ENCODE measurements around the gene COL19A1.

GRCh38 chr6:70062010-70062409 is 195.7 kb downstream of the COL19A1 start:
- TF ChIP-seq CTCF (conservative IDR thresholded peaks at IDR 0.05; ENCODE audit: low read depth in 2 of 2) (no peak), EZH2 (IDR thresholded peaks at IDR 0.05; ENCODE audit: low read depth, unreplicated experiment) (no peak), ETS1 (IDR thresholded peaks at IDR 0.05) (no peak), POLR2AphosphoS5 (IDR thresholded peaks at IDR 0.05; ENCODE audit: low read depth) (no peak), EZH2phosphoT487 (IDR thresholded peaks at IDR 0.05; ENCODE audit: unreplicated experiment) (no peak), JUNB (IDR thresholded peaks at IDR 0.05; ENCODE audit: unreplicated experiment) (no peak), CREB1 (CRISPR knock-in tag; IDR thresholded peaks at IDR 0.05; ENCODE audit: low read depth) (no peak)
- TF ChIP-seq, protein P1, sequence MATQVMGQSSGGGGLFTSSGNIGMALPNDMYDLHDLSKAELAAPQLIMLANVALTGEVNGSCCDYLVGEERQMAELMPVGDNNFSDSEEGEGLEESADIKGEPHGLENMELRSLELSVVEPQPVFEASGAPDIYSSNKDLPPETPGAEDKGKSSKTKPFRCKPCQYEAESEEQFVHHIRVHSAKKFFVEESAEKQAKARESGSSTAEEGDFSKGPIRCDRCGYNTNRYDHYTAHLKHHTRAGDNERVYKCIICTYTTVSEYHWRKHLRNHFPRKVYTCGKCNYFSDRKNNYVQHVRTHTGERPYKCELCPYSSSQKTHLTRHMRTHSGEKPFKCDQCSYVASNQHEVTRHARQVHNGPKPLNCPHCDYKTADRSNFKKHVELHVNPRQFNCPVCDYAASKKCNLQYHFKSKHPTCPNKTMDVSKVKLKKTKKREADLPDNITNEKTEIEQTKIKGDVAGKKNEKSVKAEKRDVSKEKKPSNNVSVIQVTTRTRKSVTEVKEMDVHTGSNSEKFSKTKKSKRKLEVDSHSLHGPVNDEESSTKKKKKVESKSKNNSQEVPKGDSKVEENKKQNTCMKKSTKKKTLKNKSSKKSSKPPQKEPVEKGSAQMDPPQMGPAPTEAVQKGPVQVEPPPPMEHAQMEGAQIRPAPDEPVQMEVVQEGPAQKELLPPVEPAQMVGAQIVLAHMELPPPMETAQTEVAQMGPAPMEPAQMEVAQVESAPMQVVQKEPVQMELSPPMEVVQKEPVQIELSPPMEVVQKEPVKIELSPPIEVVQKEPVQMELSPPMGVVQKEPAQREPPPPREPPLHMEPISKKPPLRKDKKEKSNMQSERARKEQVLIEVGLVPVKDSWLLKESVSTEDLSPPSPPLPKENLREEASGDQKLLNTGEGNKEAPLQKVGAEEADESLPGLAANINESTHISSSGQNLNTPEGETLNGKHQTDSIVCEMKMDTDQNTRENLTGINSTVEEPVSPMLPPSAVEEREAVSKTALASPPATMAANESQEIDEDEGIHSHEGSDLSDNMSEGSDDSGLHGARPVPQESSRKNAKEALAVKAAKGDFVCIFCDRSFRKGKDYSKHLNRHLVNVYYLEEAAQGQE (IDR thresholded peaks at IDR 0.05; ENCODE audit: unreplicated experiment) = no peak

Measured in GM23338 (cell line).